Stimulated activated CD4-positive, alpha-beta T cell treated with anti-CD3 and anti-CD28 coated beads, Interleukin-15, amount 100 ng/mL, for 48 hours (primary cell): ENCODE results near the gene TRPV2.

Experiments used
- DNase-seq, 2 donors: peaks; one replicate each; pipeline ENCODE4 v3.0.0-alpha.2; 2020; ENCODE audit warnings: low read depth in 2 of 2

Gene TRPV2

DNA sequence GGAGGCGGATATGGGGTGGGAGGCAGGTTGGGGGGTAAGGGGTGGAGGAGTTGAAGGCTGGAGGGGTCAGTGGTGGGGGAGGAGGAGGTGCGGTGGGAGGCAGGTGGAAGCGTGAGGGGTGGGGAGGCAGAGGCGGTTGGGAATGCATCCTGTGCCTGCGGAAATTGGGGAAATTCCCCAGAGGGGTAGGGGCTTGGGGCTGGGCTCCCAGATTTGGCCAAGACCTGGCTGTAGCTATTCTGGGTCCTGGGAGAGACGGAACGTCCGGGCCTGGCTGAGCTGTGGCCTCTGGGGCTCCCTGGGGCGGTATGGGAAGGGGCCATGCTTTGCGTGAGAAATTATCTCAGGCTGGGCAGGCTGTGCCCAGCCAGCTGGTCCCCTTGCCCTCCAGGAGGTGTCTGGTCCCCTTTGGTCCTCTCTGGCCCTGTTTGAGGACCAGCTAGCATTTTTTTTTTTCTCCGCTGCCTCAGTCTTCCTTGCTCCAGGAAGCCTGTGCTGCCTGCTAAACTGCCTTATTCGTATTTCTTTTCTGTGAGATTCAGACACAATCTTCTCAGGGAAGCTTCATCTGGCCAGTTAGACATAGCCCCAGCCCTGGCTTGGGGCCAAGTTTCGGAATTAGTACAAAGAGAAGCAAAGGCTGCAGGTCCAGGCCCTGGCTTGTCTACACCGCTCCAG lies 7.3 kb upstream of the TRPV2 start:
- DNase-seq: no peak

DNA sequence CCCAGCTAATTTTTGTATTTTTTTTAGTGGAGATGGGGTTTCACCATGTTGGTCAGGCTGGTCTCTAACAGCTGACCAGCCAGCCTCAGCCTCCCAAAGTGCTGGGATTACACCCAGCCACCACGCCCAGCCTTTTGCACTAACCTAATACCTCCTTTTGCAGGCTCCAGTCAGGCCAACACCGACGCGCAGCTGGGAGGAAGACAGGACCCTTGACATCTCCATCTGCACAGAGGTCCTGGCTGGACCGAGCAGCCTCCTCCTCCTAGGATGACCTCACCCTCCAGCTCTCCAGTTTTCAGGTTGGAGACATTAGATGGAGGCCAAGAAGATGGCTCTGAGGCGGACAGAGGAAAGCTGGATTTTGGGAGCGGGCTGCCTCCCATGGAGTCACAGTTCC lies 2.0 kb downstream of the TRPV2 start:
- DNase-seq: no peak

DNA sequence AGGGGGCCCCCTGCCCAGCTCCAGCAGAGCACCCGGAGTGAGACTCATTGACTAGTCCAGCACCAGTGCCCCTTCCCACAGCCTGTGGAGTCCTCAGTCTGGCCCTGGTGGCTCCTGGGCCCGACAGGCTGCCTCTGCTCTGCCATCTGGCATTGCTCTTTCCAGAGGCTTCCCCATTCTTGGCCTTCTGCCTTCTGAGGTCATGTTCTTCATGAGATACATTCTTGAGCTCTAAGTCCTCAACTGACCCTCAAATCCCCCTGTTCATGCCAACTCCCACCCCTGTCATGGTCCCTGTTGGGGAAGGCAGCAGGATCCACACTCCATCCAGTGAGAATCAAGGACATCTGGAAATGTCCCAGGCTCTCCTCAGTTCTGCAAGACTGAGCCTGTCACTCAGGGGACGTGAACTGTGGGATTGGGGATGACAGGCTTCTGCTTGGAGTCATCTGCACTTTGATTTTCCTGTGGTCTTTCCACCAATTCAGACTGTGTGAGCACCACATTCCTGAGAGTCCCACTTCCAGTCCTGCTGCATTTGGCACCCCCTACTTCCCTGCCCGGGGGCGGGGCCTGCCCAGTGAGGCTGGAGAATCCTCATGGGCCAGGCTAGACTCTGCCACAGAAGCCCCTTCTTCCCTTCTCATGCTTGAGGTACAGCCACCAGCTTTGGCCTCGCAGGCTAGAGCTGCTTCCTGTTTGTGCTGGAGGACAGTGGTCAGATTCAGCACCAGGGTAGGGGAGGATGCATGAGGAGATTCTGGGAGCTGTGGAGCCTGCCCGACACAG lies 2.7 kb downstream of the TRPV2 start:
- DNase-seq: no peak

DNA sequence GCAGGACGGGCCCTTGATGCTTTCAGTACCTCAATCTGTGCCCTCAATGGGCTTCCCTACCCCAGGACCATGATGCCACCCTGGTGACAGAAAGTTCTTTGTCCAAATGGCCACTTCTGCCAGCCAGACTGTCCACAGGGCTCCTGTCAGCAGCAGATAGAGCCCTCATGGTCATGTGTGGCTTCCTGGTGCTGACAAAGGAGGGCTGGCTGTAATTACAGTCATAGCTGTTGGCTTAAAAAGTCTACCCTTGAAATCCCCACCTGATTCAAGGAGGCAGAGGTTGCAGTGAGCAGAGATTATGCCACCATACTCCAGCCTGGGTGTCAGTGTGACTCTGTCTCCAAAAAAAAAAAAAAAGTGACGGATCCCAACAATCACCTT lies 3.3 kb downstream of the TRPV2 start:
- DNase-seq: no peak

DNA sequence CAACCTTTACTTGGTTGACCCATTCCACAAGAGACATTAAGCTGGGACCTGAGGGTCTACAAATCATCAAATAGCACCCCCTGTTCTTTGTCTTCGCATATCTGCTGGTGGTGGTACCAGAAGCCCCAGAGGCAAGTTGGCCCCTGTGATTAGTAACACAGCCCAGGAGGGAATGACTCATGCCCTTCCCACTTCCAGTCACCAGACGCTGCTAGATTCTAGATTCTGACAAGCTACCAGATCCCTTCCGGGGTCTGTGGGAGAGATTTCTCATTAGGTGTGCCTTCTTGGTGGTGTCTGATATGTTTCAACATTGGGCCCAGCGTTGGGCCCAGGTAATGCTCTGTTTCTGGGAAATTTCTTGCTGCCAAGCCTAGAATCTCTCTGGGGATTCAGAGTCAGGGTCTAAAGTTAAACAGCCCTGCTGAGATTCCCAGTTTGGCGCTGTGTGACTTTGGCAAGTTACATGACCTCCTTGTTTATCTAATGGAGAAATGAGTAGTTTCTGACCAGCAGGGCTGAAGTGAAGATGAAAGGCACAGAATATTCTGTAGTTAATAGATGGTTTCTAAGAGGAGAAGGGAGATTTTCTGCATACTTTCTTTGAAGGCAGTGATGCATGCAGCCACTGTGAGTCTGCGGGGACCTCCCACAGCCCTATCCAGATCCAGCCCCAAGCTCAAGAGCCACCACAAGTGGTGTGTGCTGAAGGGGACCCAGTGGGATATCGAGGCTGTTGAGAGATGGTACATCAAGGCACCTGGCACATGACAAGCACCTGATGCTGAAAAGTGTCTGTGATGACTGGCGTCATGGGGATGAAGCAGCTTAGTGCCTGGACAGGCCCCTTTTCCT lies 3.9 kb downstream of the TRPV2 start:
- DNase-seq: peak; percentile 67 to 68

DNA sequence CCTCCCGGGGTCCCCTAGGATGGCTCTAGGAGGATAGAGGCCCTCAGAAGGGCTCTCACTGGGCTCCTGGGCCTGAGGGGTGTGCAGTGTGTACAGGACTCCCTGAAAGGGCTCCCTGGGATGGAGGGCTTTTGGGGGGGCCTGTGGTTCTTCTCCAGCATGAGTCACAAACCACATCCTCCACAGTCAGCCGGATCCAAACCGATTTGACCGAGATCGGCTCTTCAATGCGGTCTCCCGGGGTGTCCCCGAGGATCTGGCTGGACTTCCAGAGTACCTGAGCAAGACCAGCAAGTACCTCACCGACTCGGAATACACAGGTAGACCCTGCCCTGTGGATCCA lies 4.5 kb downstream of the TRPV2 start:
- DNase-seq: no peak

DNA sequence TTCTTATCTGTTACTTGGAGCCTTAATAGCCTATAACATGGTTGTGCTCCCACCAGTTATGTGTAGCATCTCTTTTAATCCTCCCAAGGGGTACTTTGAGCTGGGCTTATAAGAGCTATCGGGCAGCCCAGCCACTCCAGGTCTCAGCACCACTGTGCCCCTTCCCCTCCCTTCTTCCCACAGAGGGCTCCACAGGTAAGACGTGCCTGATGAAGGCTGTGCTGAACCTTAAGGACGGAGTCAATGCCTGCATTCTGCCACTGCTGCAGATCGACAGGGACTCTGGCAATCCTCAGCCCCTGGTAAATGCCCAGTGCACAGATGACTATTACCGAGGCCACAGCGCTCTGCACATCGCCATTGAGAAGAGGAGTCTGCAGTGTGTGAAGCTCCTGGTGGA lies 7.0 kb downstream of the TRPV2 start:
- no peak for DNase-seq

DNA sequence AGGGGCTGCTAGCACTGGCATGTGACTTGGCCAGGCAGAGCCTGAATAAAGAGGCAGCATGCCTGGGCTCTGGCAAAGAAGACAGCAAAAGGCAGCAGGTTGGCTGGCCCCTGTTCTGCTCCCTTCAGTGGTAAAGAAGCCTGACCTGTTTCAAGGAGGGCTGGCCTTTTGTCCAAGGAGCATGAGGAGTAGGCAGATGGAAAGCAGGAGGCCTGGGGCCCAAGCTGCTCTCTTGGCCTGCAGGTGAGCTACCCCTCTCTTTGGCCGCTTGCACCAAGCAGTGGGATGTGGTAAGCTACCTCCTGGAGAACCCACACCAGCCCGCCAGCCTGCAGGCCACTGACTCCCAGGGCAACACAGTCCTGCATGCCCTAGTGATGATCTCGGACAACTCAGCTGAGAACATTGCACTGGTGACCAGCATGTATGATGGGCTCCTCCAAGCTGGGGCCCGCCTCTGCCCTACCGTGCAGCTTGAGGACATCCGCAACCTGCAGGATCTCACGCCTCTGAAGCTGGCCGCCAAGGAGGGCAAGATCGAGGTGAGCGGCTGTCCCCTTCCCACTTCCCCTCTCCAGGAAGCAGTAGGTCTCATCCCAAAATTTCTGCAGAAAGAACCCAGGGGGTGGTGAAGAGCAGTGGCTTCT lies 8.0 kb downstream of the TRPV2 start:
- no peak for DNase-seq

DNA sequence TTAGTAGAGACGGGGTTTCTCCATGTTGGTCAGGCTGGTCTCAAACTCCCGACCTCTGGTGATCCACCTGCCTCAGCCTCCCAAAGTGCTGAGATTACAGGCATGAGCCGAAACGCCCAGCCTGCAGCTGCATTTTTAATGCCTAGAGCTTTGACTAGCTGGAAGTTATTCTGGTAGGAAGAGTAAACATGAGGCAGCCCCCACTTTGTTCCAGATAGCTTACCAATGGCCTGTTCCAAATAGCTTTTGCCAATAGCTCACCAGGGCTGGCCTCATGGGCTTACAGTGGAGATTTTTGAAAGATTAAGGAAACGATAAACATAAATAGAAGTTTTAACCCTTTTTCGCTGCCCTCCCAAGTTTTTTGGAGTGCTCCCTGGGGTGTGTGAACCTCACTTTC lies 9.8 kb downstream of the TRPV2 start:
- no peak for DNase-seq

DNA sequence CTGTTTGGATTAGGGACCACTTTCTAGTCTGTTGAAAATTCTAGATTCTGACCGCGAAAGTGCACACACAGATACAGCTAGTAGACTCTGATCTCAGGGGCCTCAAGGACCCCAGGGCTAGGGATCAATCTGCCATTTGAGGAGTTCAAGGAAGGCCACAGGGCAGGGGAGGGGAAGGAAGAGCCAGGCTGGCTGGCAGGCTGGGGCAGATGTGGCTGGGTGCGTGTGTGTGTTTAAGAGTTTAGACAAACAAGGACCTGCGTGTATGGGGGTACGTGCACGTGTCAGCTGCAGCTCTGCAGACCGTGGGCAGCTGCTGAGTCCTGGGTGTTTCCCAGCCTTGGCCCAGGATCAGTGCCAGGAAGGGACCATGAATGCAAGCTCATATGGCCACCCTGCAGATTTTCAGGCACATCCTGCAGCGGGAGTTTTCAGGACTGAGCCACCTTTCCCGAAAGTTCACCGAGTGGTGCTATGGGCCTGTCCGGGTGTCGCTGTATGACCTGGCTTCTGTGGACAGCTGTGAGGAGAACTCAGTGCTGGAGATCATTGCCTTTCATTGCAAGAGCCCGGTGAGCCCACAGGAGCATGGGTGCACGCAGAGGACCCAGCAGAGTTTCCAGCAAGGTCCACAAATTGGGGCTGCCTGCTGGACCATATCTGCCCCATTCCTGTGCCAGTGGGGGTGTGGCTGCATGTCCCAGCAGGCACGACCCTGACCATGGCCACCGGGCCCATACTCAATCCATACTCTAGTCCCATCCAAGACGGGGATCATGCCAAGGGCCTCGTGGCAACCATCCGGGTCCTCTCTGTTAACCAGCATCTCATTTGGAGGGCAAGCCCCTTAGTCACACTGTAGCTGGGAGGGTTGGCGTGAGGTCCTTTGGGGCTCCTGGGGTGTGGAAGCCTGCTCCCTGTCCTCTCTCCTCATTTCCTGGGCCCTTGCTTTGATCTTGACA lies 10.6 kb downstream of the TRPV2 start:
- DNase-seq: no peak

DNA sequence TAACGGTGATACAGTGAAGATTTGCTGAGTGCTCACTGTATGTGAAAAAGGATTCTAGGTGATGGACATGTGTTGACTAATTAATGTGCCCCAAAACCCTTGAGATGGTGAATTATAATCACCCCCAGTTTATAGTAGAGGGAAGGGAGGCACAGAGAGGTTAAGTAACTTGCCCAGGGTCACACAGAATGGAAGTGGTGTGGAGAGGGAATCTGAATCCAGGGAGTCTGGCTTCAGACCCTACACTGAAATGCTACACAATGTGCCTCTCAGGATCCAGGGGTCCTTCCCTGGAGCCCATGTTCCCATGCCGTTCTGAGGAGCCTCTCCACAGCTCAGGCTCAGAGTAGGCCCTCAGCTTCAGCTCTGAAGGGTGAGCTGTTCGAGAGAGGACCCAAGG lies 11.6 kb downstream of the TRPV2 start:
- DNase-seq: no peak

DNA sequence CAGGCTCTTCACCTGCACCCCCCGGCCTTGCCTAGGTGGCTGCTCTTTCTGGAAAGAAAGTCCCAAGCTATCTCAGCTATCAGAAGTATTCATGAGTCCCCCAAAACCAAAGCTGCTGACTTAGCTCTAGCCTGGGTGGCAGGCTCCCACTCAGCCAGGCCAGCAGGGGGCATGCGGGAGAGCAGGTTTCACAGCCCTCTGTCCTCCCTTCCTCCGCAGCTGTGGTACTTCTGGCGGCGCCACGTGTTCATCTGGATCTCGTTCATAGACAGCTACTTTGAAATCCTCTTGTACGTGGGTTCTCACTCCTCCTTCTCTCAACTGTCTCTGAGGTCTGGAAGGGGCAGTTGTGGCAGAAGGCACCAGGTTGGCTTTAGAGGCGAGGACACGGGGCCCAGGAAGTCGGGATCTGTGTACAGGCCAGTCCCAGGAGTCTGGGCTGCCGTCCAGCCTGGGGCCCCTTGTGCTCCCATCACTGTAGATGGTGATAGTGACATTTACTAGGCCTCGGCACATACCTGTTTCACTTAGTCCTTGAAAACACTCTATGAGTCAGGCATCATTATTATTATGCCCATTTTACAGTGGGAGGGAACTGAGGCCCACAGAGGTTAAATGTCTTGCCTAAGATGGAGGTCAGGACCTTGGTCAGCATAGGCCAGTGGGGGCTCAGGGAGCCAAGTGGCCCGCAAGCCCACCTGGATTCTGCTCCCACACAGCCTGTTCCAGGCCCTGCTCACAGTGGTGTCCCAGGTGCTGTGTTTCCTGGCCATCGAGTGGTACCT lies 12.9 kb downstream of the TRPV2 start:
- DNase-seq: peak in 1 of 2 donors; percentile 51

DNA sequence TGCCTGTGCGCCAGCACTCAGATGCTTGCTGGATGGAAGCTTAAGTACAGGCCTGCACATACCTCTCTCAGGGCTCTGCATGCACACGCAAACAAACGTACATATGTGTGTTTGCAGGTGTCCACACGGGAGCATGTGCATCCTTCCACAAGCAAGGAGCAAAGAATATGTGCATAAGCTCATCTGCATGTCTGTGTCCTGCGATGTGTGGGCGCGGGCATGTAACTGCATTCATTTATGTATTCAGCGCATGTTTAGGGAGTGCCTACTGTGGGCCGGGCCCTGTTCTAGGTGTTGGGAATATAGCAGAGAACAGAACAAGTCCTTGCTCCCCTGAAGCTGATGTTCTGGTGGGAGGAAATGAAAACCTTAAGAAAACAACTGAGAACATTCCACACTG lies 13.7 kb downstream of the TRPV2 start:
- DNase-seq: no peak

DNA sequence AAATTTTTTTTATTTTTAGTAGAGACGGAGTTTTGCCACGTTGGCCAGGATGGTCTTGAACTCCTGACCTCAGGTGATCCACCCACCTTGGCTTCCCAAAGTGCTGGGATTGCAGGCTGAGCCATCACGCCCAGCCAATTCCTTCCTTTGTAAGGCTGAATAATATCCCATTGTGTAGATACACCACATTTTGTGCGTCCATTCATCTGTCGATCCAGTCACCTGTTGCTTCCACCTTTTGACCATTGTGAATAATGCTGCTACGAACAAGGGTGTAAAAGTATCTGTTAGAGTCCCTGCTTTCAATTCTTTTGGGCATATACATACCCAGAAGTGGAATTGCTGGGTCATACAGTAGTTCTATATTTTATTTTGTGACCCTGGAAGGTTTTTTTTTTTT lies 15.3 kb downstream of the TRPV2 start:
- DNase-seq: no peak

DNA sequence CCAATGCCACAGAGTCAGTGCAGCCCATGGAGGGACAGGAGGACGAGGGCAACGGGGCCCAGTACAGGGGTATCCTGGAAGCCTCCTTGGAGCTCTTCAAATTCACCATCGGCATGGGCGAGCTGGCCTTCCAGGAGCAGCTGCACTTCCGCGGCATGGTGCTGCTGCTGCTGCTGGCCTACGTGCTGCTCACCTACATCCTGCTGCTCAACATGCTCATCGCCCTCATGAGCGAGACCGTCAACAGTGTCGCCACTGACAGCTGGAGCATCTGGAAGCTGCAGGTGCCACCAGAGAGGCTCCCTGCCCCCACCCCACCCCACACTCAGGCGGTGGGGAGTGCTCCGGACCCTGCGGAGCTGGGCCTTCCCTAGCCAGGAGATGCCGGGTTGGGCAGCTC lies 16.6 kb downstream of the TRPV2 start:
- DNase-seq: no peak

DNA sequence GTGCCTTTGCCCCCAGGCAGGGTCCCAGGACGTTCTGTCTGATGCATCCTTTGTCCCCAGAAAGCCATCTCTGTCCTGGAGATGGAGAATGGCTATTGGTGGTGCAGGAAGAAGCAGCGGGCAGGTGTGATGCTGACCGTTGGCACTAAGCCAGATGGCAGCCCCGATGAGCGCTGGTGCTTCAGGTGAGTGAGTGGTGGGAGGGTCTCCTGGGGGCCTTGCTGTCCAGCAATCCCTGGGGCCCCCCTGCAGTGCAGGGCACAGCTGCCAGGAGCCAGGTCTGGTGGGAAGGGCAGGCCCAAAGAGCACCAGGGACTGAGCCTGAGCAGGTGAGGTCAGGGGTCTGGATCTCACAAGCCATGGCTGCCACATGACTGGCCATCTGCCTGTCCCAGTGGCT lies 18.1 kb downstream of the TRPV2 start:
- no peak for DNase-seq

DNA sequence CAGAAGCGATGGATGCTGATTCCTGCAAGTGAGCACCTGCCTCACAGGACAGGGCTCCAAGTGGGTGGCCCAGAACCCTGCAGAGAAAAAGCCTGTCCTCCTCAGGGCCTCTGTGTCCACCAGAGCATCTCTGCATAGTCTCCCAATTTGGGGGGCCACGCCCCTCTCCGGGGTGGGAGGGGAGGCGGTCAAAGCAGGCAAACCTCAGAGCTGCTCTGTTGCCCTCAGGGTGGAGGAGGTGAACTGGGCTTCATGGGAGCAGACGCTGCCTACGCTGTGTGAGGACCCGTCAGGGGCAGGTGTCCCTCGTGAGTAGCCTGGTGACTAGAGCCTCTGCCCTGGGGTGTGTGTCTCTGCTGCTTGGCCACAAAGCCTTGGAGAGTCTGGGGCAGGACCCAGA lies 19.3 kb downstream of the TRPV2 start:
- DNase-seq: no peak

DNA sequence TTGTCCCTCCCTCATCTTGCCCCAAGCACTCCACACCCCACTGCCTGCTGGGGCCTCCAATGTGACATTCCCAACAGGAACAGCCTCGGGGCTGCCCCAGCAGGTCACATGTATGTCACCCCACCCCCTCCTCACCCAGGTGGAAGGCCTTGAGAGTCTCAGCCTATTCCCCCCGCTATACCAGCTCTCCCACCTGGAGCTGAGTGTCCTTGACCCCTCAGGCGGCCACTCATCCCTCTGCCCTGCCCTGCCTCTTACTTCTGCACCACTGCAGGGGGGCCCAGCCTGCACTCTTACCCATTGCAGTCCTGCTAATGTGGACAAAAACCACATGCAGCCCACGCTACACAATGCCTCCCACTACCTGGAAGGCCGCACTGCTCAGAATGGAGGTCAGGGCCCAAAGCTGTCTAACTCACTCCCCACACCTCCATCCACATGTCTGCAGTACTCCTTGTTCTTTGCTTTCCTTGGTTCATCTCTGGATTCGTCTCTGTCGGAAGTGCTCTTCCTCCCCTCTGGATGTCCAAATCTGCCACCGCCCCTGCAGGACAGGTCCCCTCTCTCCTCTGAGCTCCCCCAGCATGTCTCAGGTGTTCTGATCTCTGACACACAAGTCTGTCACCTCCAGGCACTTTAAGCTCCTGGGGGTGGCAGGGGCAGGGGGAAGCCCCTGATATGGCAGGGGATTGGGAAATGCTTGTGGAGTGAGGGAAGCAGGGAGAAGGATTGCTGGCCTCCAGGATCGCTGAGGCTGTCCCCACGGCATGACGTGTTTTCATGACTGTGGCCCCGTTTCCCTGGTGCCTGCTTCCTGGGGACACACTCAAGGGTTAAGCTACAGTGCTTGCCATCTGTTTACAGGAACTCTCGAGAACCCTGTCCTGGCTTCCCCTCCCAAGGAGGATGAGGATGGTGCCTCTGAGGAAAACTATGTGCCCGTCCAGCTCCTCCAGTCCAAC lies 20.8 kb downstream of the TRPV2 start:
- no peak for DNase-seq

DNA sequence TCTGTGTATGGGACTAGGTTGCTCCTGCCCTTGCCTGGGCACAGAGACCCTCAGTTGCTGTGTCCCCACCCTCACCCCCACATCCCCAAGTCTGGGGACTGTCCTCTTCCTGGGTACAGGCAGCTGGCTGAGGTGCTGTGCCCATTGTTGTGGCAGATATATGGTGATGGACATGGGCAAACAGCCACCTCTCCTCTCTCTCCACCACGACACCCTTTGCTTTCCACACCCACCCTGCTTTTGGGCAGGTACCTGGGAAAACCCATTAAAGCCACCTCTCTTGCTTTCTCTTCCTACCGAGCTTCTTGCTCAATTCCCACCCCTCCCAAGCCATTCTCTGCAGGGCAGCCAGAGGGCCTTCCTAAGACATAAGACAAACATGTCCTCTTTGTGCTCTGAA lies 21.7 kb downstream of the TRPV2 start:
- no peak for DNase-seq
